Measurements from ENCODE around the gene MAML2.

Gene MAML2

DNA sequence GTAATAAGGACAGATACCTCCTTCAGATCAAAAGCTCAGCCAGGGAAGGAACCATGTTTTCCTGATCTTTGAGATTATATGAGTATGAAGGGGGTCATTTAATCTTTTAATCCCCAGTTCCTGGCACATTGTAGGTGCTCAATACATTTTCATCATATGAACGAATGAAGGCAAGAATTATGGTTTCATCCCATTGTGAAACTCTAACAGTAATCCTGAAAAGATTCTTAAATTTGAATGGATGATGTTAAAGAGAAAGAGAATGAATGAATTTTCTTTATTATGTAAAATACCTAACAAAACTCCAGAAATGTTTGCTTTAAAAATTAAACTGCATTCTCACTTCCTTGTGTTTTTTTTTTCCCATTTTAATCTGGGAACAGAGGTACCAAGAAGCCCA is 256.9 kb downstream of the MAML2 start:
- no peak for DNase-seq

DNA sequence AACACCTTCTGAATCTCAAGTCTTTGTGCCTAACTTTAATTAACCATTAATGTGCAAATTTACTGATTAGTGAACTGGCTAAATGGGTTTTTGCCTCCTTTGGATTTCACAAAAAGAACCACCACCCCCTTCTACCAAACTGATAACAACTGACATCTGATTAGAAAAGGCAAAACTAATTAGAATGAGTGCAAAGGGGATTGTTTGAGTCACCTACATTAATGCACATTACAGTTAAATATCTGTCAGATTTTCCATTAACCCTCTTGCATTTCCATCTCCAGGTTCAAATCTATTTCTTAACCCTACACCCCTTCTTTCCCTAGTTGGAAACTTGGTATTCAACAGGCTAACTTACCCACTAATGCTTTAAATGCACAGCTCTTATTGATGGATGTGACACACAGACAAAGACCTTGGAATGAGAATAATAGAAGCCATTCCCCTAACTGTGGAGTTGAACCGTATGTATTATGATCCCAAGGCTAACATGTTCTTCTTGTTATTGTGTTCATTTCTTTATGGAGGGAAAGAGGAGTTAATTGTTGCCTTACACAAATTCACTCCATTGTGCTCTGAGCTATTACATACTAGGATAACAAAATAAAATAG is 257.6 kb downstream of the MAML2 start:
- no peak for DNase-seq

DNA sequence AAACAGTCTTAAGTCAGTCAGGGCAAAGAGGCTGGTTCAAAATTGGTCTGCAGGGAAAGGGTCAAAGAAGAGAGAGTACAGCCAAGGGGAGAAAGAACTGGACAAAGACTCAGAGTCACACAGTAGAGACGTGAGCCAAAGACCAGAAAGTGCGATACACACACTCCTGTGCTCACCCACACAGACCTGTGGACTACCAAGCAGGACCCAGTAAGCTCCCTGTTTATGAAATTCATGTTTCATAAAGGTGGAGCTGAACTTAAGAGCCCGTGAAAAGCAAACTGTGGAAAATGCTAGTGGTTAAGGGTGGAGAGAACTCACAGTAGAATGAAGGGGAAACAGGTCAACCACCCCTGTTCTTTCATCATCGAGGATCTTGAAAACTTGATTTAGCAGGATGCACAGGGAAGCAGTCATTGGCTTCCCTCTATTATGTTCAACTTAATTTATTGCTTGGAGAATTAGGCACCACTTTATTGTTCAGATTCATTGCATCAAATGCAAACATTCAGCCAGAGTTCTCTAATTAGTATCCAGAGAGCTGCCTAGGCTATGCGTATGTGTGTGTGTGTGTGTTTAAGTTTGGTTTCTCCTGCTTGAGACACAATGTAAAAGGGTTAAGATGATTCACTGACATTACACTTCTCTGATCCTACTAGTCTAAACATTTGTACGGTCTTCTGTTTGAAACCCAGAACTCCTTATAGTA is 258.2 kb downstream of the MAML2 start:
- DNase-seq = no peak

GRCh38 chr11:96082936-96083335 is 260.1 kb downstream of the MAML2 start:
- DNase-seq = no peak

GRCh38 chr11:96082002-96082899 is 260.7 kb downstream of the MAML2 start:
- no peak for DNase-seq

GRCh38 chr11:96081561-96081960 is 261.4 kb downstream of the MAML2 start:
- no peak for DNase-seq

GRCh38 chr11:96079691-96080090 is 263.3 kb downstream of the MAML2 start:
- DNase-seq = no peak

DNA sequence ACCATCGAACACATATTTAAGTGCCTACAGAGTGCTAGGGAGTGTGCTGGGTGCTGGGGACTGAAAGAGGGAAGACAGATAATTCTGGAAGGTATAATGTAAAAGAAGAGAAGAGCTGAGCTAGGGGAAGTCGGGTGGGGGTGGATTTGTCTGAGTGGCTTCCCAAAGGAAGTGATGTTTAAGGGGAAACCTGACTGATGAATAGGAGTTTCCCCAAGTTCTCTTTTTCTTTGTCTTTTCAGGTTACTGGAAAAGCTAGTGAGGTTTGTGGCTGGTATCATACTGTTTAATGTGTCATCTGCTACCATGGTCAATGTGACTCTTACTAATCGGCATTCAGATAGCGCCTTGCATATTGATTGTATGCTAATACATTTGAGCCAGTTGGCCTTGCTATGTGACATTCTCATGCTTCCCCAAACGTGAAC is 267.4 kb downstream of the MAML2 start:
- no peak for DNase-seq

GRCh38 chr11:96074551-96075310 is 268.3 kb downstream of the MAML2 start:
- DNase-seq = no peak

GRCh38 chr11:96073536-96073935 is 269.5 kb downstream of the MAML2 start:
- DNase-seq = no peak

DNA sequence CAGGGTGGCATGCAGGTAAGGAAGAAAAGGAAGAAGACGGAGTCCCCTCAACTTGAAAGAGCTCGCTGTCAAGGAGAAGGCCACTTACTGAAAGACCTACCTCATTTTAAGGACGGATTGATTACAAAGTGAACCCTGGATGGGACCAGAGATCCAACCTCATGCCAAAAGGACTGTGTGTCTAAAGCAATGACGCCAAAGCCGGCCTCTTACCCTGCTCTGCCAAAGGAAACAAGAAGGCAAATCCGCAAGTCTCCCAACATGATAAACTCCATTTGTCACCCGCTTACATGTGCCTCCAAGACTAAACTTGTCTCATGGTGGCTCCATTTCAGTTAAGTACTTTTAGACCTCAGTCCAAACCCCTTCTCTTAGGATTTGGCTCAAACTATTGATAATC is 270.4 kb downstream of the MAML2 start:
- DNase-seq = no peak

DNA sequence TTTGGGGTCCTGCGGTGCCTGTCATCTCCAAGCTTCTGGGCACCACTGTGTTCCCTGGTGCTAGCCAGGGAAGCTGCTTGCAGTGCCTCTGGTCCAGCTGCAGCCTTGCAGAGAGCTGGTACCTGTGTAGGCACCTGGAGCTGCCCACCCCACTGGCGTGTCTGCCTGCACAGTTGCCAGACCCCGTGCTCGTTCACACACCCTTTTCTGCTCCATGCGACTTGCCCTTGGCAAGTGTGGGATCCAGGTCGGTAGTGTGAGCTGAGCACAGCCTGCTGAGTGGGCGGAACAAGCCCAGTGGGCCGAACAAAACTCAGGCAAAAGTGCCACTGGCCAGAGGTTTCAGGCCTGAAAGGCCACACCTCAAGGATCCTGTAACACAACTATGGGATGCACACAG is 272.5 kb downstream of the MAML2 start:
- DNase-seq = no peak

GRCh38 chr11:96067160-96067559 is 275.8 kb downstream of the MAML2 start:
- DNase-seq = no peak

DNA sequence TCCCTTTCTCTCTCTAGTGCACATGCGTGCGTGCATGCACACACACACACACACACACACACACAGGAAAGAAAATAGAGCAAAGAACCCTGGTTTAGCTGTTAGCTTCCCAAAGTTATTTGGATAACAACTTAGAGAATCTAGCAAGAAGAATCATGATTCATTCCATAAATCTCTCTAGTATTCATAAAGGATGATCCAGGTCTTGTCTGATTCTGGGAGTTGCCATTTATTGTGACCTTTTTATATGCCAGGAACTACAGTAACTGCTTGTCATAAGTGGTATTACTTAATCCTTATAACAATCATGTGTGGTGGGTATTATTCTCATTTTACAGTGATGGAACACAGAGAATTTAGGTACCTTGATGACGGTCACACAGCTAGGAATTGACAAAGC is 277.6 kb downstream of the MAML2 start:
- DNase-seq = no peak

DNA sequence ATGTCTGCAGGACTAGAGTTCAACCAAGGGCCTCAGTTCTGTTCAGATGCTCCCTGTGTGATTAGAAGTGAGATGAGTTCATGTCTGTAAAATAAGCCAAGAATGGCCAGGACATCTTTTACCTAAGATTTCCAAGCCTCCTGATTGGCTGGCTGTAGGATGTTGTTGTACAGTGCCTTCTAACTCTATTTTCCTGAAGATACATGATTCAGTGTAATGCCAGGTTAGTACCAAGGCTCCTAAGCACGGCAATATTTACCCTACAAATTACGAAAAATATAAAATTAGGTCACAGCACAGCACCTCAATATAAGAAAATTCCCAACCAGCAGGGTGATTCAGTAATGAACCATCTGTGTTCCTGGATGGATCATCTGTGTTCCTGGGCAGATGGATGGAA is 279.1 kb downstream of the MAML2 start:
- no peak for DNase-seq

GRCh38 chr11:96063053-96063452 is 279.9 kb downstream of the MAML2 start:
- no peak for DNase-seq

DNA sequence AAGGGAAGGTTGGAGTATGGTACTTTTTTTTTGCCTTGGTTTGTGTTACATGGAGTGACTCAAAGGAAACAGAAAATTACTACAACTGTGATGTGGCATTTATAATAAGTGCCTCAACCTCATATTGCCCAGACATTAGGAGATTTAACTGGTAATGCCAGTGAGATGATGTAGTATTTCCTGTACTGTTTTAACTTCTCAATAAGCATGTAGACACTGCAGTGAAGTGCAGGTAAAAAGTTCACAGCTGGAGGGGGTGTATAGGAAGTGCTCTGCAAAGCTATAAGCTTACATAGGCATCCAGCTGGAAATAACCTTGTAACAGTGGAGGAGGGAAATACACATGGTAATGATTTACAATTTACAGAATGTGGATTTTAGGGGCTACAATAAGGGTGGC is 280.9 kb downstream of the MAML2 start:
- DNase-seq = no peak

GRCh38 chr11:96061730-96062129 is 281.3 kb downstream of the MAML2 start:
- no peak for DNase-seq

- no peak for DNase-seq
Observed at GRCh38 chr11:96061069-96061468, 281.9 kb downstream of the MAML2 start.

DNA sequence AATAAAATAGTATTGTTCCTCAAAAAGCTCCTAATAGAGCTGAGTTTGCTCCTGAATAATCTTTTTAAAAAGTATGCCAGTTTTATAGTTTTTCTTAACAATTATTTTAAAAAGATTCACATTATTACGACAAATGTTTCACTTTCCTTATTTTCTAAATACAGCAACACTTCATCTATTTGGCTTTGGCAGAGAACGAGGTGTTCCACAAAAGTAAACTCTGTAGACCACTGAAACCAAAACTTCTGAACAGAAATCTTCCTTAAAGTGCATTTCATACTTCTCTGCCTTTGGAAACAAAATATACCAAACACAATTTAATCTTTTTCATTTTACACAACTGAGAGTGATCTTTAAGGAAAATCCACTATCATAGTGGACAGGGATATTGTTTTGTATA is 285.5 kb downstream of the MAML2 start:
- no peak for DNase-seq

GRCh38 chr11:96056576-96056975 is 286.4 kb downstream of the MAML2 start:
- DNase-seq = no peak

- DNase-seq = no peak
Observed at GRCh38 chr11:96055706-96056387, 287.1 kb downstream of the MAML2 start.

Measured in NCI-H2029 treated with DMSO at 0.1 percent for 48 hours (cell line).